HepG2 (cell line): ENCODE data around the gene DUS1L. TPM values are rescaled to one million over a fixed set of nuclear protein-coding genes. Genes with fewer than 3 reads are reported as not detected.

Experiments used
- BCL6 ChIP-seq: IDR thresholded peaks from 2 replicates; pipeline ENCODE4 v1.6.1; 2016; ENCODE audit warnings: missing genetic modification reagents, missing compliant biosample characterization
- CBX1 ChIP-seq: IDR thresholded peaks from one replicate; pipeline ENCODE4 v1.6.1; 2016; ENCODE audit warnings: antibody characterized with exemption, low read depth
- CREB3 ChIP-seq: sonication (generic); formaldehyde crosslinking; IDR thresholded peaks from 2 replicates; pipeline ENCODE4 v1.5.0; 2020; ENCODE audit warnings: missing genetic modification reagents
- ELK4 ChIP-seq: sonication (generic); formaldehyde crosslinking; IDR thresholded peaks from 2 replicates; pipeline ENCODE4 v1.9.0; 2021; ENCODE audit warnings: missing genetic modification reagents, borderline replicate concordance
- FOXP4 ChIP-seq: sonication (generic); formaldehyde crosslinking; IDR thresholded peaks from 2 replicates; pipeline ENCODE4 v1.4.0; 2020; ENCODE audit warnings: missing genetic modification reagents
- GLMP ChIP-seq: sonication (generic); formaldehyde crosslinking; IDR thresholded peaks from 2 replicates; pipeline ENCODE4 v1.9.0; 2021; ENCODE audit warnings: missing genetic modification reagents, mild to moderate bottlenecking, borderline replicate concordance
- HOXA7 ChIP-seq: sonication (generic); formaldehyde crosslinking; IDR thresholded peaks from 2 replicates; pipeline ENCODE4 v1.8.1; 2022; ENCODE audit warnings: mild to moderate bottlenecking, missing genetic modification reagents, moderate library complexity
- MAFG ChIP-seq: sonication (generic); formaldehyde crosslinking; IDR thresholded peaks from 2 replicates; pipeline ENCODE4 v1.5.1; 2020; ENCODE audit warnings: mild to moderate bottlenecking, missing genetic modification reagents
- PAXIP1 ChIP-seq: sonication (generic); formaldehyde crosslinking; conservative IDR thresholded peaks from 2 replicates; pipeline ENCODE4 v1.4.0; 2020; ENCODE audit warnings: mild to moderate bottlenecking, missing genetic modification reagents, moderate library complexity
- TAF15 ChIP-seq: fragments of 200-400 bp; formaldehyde crosslinking; IDR thresholded peaks from one replicate; pipeline ENCODE4 v1.6.1; 2018; ENCODE audit warnings: mild to moderate bottlenecking, low read depth, low read length; ENCODE audit not compliant: poor library complexity, severe bottlenecking
- ZBTB42 ChIP-seq: sonication (generic); formaldehyde crosslinking; IDR thresholded peaks from 2 replicates; pipeline ENCODE4 v1.5.0; 2020; ENCODE audit warnings: mild to moderate bottlenecking, missing genetic modification reagents
- ZEB1 ChIP-seq: IDR thresholded peaks from 2 replicates; pipeline ENCODE4 v1.6.1; 2012; ENCODE audit warnings: mild to moderate bottlenecking, low read depth, inconsistent platforms; ENCODE audit not compliant: insufficient replicate concordance
- ZKSCAN1 ChIP-seq: fragments of 150-350 bp; IDR thresholded peaks from 2 replicates; pipeline ENCODE4 v1.6.1; 2014; ENCODE audit warnings: low read length
- ZNF335 ChIP-seq: sonication (generic); formaldehyde crosslinking; IDR thresholded peaks from 2 replicates; pipeline ENCODE4 v1.4.0; 2020; ENCODE audit warnings: missing genetic modification reagents
- ZNF33B ChIP-seq: sonication (generic); formaldehyde crosslinking; IDR thresholded peaks from 2 replicates; pipeline ENCODE4 v1.5.1; 2020; ENCODE audit warnings: mild to moderate bottlenecking, missing genetic modification reagents
- ZNF616 ChIP-seq: sonication (generic); formaldehyde crosslinking; IDR thresholded peaks from 2 replicates; pipeline ENCODE4 v1.5.0; 2020; ENCODE audit warnings: low read depth, mild to moderate bottlenecking, missing genetic modification reagents
- ZNF775 ChIP-seq: sonication (generic); formaldehyde crosslinking; IDR thresholded peaks from 2 replicates; pipeline ENCODE4 v1.4.0; 2020; ENCODE audit warnings: missing genetic modification reagents, mild to moderate bottlenecking, moderate library complexity, borderline replicate concordance
- ZNF839 ChIP-seq: sonication (generic); formaldehyde crosslinking; IDR thresholded peaks from 2 replicates; pipeline ENCODE4 v1.4.0; 2020; ENCODE audit warnings: missing genetic modification reagents, mild to moderate bottlenecking, borderline replicate concordance
- ZSCAN31 ChIP-seq: sonication (generic); formaldehyde crosslinking; IDR thresholded peaks from 2 replicates; pipeline ENCODE4 v1.5.0; 2020; ENCODE audit warnings: low read depth, mild to moderate bottlenecking, missing genetic modification reagents
- polyA plus RNA-seq, 8 experiments: library from polyadenylated mRNA; depleted of rRNA in 3 of 8; stranded (reverse) in 7 of 8; unstranded in 1 of 8; fragments of >200 nt; fragmentation: Illumina TruSeq in 4 of 8; extraction: Trizol in 4 of 8; gene quantifications; 2 replicates each; pipeline versions ENCODE4 v1.2.1 to v1.2.3, GENCODE V29; 2011 to 2016; ENCODE audit warnings: low read depth in 4 of 8, missing spikeins in 1 of 8, mixed read lengths in 1 of 8; ENCODE audit not compliant: insufficient read depth in 1 of 8
- total RNA-seq, 5 experiments: library from RNA; depleted of rRNA; stranded (reverse); fragments of >200 nt; fragmentation: Illumina TruSeq; extraction: Trizol; gene quantifications; 2 replicates each; pipeline ENCODE4 v1.2.3, GENCODE V29; 2016; ENCODE audit warnings: low read depth in 1 of 5

Gene DUS1L
- total and polyA plus RNA-seq, 2 of the 13 experiments (the other 11 are each of a cell fraction or from before 2014, with no cell fraction given): 81.0 to 109 TPM

- TF ChIP-seq HOXA7 (no peak), GLMP (no peak), FOXP4 (CRISPR knock-in tag) (peak; percentile 77), ZNF775 (no peak), PAXIP1 (CRISPR knock-in tag) (peak; percentile 69; the same call in 1 of the 2 replicates), ZNF33B (CRISPR knock-in tag) (peak; percentile 46; the same call in 1 of the 2 replicates), ZEB1 (no peak), ZKSCAN1 (no peak), BCL6 (CRISPR knock-in tag) (peak; percentile 80), TAF15 (peak; percentile 24), ZNF616 (CRISPR knock-in tag) (peak; percentile 91), ZNF839 (CRISPR knock-in tag) (peak; percentile 47; the same call in 1 of the 2 replicates), ZBTB42 (CRISPR knock-in tag) (no peak; the same call in 1 of the 2 replicates), ZSCAN31 (peak; percentile 93), ELK4 (CRISPR knock-in tag) (no peak), CBX1 (no peak), MAFG (CRISPR knock-in tag) (no peak), CREB3 (CRISPR knock-in tag) (no peak; the same call in 1 of the 2 replicates), ZNF335 (CRISPR knock-in tag) (peak; percentile 68; the same call in 1 of the 2 replicates)
Measured at GRCh38 chr17:82103553-82104451, 38.2 kb upstream of the DUS1L start (continued).
